BJ (cell line): ENCODE results near the gene DCLK2. TPM values are rescaled to one million over a fixed set of nuclear protein-coding genes. Genes with fewer than 3 reads are reported as not detected.

ENCODE experiments used
- CTCF ChIA-PET: fragments of 350-600 bp; formaldehyde crosslinking; extraction: SDS; loops from one replicate; lab custom pipeline; 2021; ENCODE audit warnings: antibody characterized with exemption, inconsistent platforms; lab: Yijun Ruan, JAX
- POLR2A ChIA-PET: fragments of 300-600 bp; sonication (Branson Sonifier 250); formaldehyde crosslinking; extraction: SDS; loops from one replicate; lab custom pipeline; 2021; ENCODE audit warnings: antibody characterized with exemption; lab: Charles Lee
- DNase-seq: peaks from one replicate; pipeline ENCODE4 v3.0.0-alpha.2; 2011; ENCODE audit warnings: low read depth
- H3K27me3 ChIP-seq: 2 replicates; pipeline ENCODE4 v1.6.0; 2011; ENCODE audit warnings: low read length; ENCODE audit not compliant: control insufficient read depth, insufficient read depth
- H3K36me3 ChIP-seq: 2 replicates; pipeline ENCODE4 v1.5.1; 2011; ENCODE audit warnings: low read length; ENCODE audit not compliant: control insufficient read depth, insufficient read depth
- H3K4me3 ChIP-seq: 2 replicates; pipeline ENCODE4 v1.5.1; 2011; ENCODE audit warnings: low read depth, mild to moderate bottlenecking, control low read depth, low read length
- polyA plus RNA-seq: library from polyadenylated mRNA; depleted of rRNA; stranded (reverse); fragments of >200 nt; gene quantifications from 2 replicates; pipeline ENCODE4 v1.2.3, GENCODE V29; 2011
- TF ChIP-seq, protein P1 (sequence below): IDR thresholded peaks from 2 replicates; pipeline ENCODE4 v1.5.1; 2011; ENCODE audit warnings: low read depth, mild to moderate bottlenecking, control low read depth, inconsistent platforms, low read length, moderate library complexity; ENCODE audit not compliant: insufficient read depth

The DCLK2 gene
- polyA plus RNA-seq, 1 experiment = 38.8 TPM

DNA sequence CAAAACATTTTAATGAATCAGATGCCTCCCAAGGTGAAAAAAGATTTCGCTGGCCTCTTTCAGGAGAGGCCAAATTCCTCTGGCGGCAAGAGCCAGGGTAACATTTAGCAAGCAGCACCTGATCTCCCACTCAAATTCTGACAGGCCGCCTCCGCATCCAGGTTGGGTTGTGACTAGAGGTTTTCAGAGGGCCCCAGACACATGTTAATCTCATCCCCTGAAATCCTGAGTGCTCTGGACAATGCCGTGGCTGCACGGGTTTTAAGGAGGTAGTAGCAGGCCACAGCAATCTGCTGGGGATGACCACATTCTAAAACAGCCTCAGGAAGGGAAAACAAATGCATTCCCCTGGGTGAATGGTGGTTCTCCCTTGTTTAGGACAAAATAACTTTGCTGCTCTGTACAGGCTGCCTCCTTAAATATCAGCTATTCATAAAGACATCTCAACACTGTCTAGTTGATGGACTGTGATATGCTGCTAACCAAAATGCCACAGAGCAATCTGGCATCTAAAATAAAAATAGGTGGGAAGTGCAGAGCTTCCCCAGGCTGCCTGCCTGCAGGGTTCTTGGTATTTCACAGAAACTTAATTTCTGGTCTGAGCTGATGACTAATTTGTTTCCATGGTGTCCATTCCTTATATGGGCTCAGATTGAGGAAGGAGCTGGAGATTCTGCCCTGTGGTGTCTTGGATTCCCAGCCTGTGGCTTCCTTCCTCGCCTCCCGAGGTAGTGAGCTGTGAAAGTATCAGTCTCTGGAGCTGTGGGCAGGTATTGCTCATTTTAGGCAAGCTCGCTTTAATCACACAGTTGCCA is 202.0 kb downstream of the DCLK2 start:
- H3K36me3 ChIP-seq = no peaks in the 10 kb centered on the region
- POLR2A ChIA-PET = interaction anchor here (0.6 kb wide), 1 partner anchor 495 kb away, joined by 3 read pairs; no protein-coding TSS in a partner anchor
- no peaks in the 10 kb centered on the region for H3K27me3 ChIP-seq
- no peak overlapping the region for H3K4me3 ChIP-seq
- TF ChIP-seq, protein P1, sequence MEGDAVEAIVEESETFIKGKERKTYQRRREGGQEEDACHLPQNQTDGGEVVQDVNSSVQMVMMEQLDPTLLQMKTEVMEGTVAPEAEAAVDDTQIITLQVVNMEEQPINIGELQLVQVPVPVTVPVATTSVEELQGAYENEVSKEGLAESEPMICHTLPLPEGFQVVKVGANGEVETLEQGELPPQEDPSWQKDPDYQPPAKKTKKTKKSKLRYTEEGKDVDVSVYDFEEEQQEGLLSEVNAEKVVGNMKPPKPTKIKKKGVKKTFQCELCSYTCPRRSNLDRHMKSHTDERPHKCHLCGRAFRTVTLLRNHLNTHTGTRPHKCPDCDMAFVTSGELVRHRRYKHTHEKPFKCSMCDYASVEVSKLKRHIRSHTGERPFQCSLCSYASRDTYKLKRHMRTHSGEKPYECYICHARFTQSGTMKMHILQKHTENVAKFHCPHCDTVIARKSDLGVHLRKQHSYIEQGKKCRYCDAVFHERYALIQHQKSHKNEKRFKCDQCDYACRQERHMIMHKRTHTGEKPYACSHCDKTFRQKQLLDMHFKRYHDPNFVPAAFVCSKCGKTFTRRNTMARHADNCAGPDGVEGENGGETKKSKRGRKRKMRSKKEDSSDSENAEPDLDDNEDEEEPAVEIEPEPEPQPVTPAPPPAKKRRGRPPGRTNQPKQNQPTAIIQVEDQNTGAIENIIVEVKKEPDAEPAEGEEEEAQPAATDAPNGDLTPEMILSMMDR = no peak
- DNase-seq = peak; percentile 47
- CTCF ChIA-PET = interaction anchor here (0.7 to 1.7 kb wide), 4 partner anchors 9 to 587 kb away, joined by 3 to 4 read pairs (median 4); no protein-coding TSS in a partner anchor

DNA sequence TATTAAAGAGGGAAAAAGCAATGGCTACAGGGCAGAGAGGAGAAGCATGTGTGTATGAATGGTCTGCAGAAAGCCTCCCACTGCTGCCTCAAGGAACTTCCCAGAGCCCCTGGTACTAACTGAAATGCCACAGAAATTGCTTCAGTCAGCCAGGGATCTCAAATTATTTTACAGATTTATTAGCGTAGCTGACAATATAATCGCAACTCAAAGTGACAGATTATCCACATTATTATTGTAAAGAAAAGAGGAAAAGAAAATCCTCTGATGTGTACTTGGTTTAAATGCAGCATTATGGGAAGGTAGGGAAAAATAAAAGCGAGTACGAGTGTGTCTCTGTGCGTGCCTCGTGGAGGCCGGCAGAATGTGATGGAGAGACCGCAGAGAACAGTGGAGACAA is 202.7 kb downstream of the DCLK2 start:
- Histone ChIP-seq H3K4me3 (no peak overlapping the region), H3K36me3 (no peaks in the 10 kb centered on the region), H3K27me3 (no peaks in the 10 kb centered on the region)
- TF ChIP-seq, protein P1 = no peak
- DNase-seq = no peak
- ChIA-PET CTCF (interaction anchor here (0.7 to 0.8 kb wide), 3 partner anchors 10 to 586 kb away, joined by 3 to 4 read pairs (median 3); no protein-coding TSS in a partner anchor), POLR2A (interaction anchor here (0.6 kb wide), 1 partner anchor 495 kb away, joined by 3 read pairs; no protein-coding TSS in a partner anchor)

DNA sequence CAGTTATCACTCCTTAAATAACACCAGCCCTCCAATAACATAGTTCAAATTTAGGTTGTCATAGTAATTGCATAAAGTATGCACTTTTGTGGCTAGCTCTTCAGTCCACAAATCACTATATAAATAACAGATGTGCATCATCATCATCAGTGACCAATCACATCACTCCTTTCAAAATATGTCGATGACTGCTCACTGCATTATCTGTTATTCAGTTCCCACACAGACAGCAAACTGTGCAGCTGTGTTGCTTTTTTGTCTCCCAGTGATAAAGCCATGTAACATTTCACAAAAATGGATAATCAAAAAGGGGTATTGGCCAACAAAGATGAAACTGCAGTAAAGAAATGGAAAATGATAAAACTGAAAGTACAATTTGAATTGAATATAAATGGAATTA is 205.4 kb downstream of the DCLK2 start:
- Histone ChIP-seq H3K36me3 (no peaks in the 10 kb centered on the region), H3K4me3 (no peak overlapping the region), H3K27me3 (no peaks in the 10 kb centered on the region)
- TF ChIP-seq, protein P1 = no peak
- POLR2A ChIA-PET = interaction anchor here (0.5 kb wide), 1 partner anchor 25 kb away, joined by 3 read pairs; no protein-coding TSS in a partner anchor
- CTCF ChIA-PET = interaction anchor here (0.9 to 3.3 kb wide), 4 partner anchors 11 to 583 kb away, joined by 3 to 10 read pairs (median 8); no protein-coding TSS in a partner anchor
- peak; percentile 95 for DNase-seq

DNA sequence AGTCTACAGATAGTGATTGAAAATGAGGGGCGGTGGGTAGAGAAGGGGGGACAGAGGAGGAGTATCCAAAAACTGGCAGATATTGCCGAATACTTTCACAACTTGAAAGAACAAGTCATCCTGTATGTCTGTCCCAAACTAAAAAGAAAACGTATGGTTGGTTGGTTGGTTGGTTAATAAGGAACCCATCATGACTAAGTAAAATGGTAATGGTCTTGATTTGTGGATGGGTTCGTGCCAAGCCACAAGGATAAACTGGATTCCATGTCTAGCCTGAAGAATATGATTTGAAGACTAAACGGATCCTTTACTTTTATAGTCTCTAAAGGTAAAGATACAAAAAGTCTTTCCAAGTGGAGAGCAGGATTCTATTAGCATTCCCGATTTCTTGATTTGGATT is 208.4 kb downstream of the DCLK2 start:
- ChIA-PET POLR2A (no interaction called here), CTCF (no interaction called here)
- TF ChIP-seq, protein P1 = no peak
- no peaks in the 10 kb centered on the region for H3K36me3 ChIP-seq
- no peak for DNase-seq
- H3K27me3 ChIP-seq = no peaks in the 10 kb centered on the region
- no peak overlapping the region for H3K4me3 ChIP-seq

DNA sequence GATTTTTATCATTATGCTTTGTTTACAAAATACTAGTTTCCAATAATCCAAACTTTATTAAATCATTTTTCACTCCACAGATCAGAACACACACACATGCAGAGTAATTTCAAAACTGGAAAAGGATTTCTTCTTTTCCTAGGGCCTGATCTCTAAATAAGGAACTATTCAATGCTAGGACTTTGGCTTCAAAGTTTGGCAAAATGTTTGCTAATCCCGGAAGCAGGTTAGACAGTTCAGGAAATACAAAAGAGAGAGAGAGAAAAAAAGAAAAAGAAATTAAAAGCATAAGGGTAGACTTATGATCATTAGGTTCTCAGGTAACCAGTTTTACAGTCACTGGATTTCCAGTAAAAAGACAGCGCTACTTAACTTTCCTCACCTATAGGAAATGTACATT is 211.0 kb downstream of the DCLK2 start:
- ChIA-PET CTCF (no interaction called here), POLR2A (no interaction called here)
- Histone ChIP-seq H3K4me3 (no peak overlapping the region), H3K27me3 (no peaks in the 10 kb centered on the region), H3K36me3 (no peaks in the 10 kb centered on the region)
- no peak for DNase-seq
- TF ChIP-seq, protein P1 = no peak
